ENCODE results near the gene EPB41L1.

EPB41L1 gene

DNA sequence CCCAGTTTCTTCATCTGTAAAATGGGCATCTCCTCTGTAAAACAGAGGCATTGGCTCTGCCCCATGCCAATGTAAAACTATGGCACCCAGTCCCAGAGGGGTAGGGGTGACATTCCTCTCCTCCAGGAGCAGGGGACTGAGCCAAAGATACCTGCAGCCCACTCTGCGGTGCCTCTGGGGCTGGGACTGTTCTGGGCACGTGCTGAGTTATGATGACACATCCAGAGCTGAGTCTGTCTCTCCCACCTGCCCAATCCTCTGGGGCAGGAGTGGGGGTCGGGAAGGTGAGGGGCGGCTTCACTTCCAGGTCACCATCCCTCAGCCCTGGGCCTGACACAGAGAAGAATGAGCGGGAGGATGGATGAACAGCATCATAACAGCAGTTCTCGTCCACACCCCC lies 111.6 kb downstream of the EPB41L1 start:
- no peak for DNase-seq

DNA sequence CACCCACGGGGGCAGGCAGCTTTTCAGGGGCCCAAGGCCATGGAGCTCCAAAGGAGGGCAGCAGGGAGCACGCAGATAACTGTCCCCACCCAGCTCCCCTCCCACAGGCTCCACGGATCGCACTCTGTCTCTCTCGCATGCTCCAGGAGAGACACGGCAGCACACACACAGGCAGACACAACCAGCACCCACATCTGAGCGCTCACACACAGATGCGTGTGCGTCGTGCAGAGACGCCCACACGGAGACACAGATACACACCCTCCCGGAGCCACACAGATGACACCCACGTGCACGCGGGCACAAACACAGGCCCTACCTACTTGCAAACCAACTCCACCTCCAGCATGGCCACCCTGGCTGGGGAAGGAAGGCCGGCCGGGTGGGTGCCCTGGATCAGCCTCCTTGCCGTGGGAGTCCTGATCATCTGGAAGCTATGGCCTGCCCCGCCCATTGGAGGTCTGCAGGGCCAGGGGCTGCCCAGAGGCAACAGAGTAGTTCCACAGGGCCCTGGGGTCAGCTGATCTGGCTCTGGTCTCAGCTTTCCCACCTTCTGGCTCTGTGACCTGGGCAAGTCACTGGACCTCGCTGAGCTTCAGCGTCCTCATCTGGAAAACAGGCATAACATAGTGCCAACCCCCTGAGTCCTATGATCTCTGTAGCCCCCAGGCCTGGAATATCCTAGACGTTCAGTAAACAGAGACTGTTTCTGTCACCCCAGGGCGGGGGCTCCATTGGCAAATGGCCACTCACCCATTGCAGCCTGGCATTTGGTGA lies 113.3 kb downstream of the EPB41L1 start:
- DNase-seq, result no peak

DNA sequence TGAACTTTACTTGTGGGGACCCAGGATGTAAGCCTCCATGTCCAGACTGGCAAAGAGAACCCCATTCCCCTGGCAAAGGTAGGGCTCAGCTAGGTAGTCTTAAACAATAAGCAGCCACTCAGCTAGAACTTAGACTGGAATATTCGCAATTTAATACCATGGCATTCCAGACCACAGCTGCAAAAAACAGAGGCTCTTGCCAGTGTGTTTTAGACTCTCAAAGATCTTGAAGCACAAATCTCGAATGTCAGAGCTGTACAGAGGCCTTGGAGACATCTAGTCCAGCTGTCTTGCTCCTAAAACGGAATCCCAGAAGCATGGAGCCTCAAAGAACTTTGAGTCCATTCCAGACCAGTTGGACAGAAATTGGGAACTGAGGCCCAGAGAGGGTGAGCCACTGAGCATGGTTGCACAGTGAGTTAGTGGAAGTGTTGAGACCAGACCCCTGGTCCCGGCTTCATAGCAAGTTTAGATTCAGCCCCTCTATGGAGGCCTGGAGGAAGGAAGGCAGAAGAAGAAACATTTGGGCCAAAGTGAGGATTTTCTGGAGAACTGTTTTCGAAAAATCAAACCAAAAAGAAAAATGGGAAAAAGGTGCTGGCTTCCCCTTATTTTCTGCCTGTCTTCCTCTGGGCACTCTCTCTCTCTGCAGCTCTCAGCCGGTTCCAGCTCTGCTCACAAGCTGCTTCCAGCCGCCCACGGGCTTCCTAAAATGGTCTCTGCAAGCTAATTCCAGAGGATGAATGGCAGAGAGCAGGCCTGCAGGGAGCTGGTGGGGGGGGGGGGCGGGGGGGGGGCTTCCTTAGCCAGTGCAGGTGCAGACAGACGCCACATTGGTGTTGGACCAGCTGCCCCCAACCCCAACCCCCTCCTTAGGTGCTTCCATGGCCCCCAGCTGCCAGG lies 114.2 kb downstream of the EPB41L1 start:
- DNase-seq, result no peak

DNA sequence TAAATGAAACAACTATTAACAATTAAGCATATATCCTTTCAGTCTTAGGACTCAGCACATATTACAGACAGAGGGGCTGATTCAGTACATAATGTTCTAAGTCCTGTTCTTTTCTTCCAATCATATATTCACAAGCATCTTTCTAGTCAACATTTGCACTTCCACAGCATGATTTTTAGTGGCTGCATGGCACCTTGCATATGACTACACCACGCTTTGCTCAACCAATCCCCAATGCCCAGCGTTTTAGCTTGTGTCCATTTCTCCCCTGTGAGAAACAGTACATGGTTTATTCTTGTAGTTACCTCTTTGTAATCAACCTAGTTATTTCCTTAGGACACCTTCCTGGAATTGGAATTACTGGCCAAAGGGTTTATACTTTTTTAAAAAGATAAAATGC lies 115.0 kb downstream of the EPB41L1 start:
- DNase-seq, result no peak

DNA sequence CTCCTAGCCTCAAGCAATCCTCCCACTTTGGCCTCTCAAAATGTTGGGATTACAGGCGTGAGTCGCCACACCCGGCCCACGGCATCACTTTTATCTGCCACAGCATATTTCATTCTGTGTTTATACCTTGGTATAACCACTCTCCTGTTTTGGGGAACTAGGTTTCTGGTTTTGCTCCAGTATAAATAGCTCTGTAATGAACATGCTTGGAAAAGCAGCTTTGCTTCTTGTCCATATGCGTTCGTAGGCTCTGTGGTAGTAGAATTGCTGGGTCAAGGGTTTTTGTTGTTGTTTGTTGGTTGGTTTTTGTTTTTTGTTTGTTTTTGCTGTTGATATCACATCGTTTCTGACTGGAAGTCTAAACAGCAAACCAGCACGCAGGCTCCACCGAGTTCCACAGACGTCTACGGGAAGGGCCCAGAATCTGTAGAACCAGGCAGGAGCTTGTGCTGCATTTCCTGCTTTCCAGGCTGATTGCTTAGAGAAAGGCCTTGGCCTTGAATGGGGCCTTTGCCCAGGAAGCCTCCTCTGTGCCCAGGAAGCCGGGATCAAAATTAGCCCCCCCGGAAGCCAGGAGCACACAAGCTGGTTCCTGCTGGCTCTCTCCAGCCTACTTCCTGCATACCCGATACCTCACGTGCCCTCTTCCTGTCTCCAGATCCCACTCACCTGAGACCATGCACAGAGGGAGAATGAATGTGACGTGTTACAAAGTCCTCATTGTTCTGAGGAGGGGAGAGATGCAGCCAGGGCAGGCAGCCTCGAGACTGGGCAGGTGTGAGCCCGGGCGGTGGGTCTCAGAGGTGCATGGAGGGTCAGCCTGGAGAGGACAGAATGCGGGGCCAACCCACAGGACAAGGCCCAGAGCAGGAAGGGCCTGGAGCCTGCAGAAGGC lies 116.5 kb downstream of the EPB41L1 start:
- no peak for DNase-seq

DNA sequence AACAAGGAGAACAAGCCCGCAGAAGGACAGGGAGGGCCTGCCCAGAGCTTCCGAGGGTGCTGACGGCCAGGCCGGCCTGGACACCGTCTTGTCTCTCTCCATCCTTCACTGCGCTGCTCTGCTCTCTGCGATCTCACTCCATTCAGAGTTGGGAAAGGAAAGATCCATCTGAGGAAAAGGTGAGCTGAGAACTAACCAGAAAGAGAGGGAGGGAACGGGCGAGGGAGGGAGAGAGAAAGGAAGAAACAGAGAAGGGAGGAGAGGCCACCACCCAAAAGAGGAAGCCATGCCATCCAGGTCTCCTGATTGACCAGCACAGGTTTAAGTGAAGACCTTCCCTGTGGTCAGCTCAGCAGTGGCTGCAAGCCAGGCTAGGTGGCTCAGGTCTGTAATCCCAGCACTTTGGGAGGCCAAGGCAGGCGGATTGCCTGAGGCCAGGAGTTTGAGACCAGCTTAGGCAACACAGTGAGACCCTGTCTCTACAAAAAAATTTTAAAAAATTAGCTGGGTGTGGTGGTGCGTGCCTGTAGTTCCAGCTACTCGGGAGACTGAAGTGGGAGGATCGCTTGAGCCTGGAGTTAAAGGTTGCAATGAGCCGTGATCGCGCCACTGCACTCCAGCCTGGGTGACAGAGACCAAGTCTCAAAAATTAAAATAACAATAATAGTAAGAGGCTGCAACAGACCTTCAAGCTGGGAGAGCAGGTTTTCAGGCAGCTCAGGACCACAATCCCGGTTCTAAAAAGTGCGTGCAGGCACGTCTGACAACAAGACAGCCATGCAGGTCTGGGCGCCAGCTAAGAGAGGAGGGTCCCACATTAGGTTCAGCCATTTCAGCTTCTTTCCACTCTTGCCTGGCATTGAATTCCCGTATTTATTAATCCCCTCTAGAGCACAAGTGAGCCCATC lies 117.4 kb downstream of the EPB41L1 start:
- DNase-seq, result no peak

DNA sequence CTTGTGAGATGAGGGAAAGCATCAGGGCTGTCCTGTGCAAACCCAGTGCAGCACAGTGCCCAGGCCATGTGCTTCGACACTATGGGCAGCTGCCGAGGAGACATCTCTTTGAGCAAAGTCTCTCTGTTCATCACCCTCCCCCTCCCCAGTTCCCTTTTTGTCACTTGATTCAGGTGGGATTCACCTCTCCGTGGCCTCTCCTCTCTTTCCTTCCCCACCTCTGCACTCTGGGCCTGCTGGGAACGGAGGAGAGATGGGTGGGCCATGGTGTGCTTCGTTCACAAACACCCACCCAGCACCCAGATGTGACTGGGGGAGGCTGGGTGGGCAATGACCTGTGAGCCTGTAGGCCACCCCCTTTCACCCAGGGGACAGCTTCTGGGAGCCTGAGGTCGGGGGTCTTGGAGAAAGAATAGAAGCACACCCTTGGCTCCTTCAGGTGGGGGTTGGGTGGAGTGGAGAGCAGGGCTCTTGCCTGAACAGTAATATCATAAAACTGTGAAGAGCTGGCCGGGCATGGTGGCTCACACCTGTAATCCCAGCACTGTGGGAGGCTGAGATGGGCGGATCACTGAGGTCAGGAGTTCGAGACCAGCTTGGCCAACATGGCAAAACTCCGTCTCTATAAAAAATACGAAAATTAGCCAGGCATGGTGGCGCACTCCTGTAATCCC lies 118.1 kb downstream of the EPB41L1 start:
- no peak for DNase-seq

DNA sequence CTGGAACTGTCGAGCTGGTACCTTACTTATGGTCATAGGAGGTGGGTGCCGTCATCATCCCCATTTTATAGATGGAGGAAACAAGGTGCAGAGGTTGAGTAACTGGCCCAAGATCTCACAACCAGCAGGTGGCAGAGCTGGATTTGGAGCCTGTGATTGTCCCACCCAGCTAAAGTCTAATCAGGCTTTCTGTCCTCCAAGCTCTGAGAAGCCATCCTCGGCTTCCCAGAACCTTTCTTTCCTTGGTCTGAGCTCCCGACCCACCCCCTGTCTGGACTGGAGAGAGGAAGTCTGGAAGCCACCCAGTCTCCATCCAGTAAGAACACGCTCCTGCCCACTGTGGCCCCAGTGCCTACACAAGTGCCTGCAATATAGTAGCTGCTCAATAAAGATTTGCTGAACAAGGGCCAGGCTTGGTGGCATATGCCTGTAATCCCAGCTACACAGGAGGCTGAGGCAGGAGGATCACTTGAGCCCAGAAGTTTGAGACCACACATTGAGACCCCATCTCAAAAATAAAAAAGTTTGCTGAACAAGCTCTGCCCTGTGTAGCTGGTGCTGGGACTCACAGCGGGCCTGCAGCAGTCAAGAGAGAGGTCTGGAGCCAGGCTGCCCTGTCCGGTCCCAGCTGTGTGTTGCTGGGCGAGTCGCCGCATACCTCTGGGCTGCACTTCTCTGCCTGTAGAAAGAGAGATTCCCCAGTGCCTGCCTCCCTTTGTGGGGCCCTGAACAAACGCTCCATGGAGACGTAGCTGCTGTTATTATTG lies 119.1 kb downstream of the EPB41L1 start:
- DNase-seq, result no peak

DNA sequence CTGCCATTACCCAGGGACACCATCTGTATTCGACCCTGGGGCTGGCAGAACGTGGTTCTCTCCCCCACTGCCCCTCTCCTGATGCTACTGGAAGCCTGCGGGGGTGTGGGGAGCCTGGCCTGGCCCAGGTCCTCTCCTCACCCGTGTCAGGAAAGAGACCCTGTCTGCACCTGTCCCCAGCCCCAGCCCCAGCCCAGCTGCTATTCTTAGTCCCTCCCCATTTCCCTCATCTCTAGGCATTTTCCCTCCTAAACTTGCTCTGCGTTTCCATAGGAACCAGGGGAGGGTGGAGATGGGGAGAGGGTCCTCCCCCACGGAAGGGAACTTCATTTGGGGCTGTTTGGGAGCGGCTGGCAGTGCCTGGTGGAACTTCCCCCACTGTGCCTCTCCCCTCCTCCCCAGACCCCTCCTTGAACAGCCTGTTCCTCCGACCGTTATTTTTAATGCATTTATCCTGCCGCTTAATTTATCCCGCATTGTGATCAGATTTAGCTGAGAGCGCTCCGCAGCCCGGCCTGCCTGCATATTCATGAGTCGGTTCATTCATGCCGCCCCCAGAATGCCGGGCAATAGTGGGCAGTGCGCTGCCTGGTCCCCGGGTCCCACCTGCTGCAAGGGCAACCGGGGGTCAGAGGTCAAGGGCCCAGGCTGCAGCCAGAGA lies 119.8 kb downstream of the EPB41L1 start:
- peak; percentile 25 for DNase-seq

DNA sequence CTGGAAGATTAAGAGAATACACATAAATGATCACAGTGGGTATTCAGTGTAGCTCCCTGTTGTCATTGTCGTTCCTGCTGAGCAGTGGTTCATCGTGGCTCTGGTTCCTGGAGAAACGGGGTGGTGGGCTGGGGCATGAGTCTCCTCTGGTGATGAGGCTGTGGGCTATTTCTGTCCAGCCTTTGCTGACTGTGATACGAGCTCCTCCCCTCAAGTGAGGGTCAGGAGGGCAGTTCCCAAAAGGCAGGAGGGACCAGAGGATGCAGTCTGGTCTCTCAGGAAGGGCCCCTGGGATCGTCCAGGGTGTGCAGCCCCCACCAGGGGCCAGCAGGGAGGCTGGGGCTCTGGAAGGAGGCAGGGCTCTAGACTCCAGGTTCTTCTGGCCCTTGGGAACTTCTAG lies 120.5 kb downstream of the EPB41L1 start:
- no peak for DNase-seq

DNA sequence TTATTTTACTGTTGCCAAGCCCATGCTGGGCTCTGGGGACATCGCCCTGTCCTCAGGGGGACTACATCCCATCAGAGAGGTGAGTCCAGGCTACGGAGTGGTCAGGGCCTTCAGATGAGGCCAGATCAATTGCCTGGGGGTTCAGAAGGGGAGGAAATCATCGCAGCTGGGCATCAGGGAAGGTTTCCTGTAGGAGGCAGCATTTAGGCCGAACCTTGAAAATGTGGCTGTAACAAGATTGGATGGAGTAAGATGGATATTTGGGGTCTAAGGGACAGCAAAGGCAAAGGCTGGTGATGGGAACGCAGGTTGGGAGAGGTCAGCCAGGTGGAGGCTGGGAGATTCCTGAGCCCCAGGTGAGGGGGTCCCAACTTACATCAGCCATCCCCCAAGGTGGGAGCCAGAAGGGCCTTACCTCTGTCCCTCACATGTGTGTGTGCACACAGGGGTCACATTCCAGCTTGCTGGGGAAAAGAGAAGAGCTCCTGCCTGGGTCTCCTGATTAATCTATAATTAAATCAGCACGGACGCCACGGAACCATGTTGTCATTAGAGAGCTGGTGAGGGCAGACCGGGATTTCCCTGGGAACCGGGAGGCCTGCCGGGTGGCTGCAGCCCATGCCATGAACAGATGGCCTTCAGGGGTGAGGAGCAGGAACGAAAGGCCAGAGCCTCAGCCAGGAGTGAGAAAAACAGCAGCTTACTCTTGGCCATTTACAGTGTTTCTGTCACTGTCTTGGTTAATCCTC lies 121.1 kb downstream of the EPB41L1 start:
- DNase-seq, result no peak

DNA sequence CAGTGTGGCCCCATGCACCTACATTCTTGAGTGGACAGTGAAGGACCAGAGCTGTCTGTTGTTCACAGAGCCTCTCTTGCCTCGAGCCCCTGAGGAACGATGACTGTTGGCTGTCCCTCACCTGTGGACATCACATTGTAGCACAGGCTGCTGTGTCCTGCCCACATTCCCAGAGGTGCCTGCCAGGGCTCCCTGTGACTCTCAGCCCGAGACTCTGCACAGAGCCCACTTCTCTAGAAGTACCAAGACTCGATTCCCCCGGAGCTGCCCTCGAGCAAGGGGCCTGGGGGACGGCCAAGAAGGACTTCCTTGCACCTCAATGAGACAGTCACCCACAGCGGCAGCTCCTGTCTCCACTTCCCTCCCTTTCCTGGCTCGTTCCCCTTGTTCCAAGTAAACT lies 123.0 kb downstream of the EPB41L1 start:
- no peak for DNase-seq

DNA sequence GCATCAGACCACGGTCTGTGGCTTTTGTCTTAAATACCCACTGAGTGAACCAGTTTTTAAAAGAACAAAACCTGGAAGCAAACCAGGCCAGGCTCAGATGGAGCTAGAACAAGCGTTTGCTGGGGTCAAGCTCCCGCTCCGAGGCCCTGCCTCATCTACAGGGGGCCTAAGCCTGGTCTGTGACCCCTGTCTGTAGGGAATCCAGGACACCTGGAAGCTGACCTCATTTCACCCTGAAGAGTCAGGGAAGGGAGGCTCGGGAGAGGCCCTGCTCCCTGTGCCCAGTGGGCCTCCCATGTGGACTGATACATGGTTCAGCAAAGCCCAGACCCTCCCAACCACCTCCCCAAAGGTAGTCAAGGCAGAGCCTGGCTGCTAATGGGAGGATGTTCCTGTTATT lies 124.8 kb downstream of the EPB41L1 start:
- DNase-seq, result no peak

DNA sequence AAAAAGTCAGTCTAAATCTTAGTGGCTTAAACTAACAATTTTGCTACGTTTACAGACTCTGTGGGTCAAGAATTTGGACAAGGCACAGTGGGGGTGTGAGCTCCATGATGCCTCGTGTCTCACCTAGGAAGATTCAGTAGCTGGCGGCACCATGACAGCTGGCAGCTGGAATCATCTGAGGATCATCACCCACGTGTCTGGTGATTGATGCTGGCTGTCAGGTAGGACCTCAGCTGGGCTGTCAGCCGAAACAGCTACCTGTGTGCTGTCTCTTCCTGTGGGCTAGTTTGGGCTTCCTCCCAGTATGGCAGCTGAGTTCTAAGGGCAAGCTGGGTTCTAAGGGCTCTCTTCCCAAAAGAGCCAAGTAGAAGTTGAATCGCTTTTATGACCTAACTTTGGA lies 125.2 kb downstream of the EPB41L1 start:
- DNase-seq, result no peak

DNA sequence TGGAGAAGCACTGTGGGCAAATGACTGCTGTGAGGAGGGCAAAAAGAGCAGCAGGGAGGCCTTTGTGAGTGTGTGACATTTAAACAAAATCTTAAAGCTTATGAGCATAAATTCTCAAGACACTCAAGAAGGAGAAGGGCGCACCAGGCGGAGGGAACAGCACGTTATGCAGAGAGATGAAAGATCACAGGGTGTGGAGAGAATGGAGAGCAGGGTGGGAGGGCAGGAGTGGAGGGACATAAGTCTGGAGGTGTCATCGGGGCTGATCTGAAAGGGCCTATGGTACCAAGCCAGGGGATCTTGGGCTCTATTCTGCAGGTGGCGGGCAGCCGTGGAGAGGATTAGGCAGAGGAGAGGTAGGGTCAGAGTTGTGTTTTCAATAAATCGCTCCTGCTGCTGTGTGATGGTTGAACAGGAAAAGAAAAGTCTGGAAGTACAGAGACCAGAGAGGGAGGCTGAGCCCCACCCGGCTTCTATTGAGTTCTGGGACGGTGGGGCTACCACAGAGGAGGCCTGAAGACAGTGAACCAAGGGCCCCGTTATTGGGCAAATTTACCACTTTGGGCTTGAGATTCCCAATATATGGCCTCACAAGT lies 127.3 kb downstream of the EPB41L1 start:
- no peak for DNase-seq
